ENCODE data around the gene UNC45A.
A peak's percentile ranks its signal among the peaks of the same experiment; 100 is the strongest.

The UNC45A gene

DNA sequence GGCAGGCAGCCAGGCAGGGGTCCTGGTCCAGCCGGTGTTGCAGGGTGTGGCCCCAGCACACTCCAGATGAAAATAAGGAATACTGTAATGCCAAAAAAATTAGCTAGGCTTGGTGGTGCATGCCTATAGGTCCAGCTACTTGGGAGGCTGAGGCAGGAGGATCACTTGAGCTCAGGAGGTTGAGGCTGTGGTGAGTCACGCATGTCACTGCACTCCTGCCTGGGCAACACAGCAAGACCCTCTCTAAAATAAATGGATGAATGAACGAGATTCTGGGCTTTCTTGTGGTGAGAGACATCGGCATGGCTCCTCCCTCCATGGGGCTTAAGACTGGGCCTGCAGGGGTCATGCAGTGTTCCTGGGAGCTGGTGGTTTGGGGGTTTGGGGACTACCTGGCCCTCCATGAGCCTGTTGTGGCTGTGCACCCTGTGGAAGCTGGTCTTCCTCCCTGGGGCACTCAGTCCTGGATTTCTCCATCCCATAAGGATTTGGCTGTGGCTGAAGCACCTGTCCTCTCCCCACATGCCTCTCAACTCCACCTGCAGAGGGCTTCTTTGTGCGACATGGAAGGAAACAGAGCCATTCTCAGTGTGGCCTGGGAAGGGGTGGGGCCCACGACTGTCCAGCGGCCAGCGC, 12.0 kb downstream of the UNC45A start:
- DNase-seq (ENCODE audit: low spot score): no peak

DNA sequence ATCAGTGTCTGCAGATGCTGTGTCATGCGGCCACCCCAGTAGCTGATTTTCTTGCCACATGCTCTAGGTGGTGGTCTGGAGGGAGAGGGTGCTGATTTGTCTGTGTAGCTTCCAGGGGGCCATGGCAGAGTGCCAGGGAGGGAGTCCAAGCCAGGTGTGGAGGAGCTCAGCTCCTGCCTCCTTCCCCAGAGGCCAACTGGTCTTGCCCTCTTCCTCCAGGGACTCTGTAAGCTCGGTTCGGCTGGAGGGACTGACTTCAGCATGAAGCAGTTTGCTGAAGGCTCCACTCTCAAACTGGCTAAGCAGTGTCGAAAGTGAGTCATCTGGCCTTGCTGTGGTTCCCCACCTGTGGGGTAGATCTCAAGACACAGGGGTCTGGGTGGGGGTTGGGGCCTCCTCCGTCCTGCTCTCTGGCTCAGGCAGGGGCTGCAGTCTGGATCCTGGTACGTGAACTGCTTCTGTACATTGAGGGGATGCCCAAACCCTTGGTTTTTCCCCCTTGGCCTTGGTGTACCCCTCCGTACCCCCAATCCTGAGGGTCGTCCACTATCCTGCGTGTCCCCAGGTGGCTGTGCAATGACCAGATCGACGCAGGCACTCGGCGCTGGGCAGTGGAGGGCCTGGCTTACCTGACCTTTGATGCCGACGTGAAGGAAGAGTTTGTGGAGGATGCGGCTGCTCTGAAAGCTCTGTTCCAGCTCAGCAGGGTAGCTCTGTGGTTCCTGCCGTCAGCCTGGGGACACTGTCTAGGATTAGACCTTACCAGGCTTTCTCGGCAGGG, 12.7 kb downstream of the UNC45A start:
- no peak for DNase-seq (ENCODE audit: low spot score)

- no peak for DNase-seq (ENCODE audit: low spot score)
Measured at GRCh38 chr15:90948506-90948905, 13.4 kb downstream of the UNC45A start.

DNA sequence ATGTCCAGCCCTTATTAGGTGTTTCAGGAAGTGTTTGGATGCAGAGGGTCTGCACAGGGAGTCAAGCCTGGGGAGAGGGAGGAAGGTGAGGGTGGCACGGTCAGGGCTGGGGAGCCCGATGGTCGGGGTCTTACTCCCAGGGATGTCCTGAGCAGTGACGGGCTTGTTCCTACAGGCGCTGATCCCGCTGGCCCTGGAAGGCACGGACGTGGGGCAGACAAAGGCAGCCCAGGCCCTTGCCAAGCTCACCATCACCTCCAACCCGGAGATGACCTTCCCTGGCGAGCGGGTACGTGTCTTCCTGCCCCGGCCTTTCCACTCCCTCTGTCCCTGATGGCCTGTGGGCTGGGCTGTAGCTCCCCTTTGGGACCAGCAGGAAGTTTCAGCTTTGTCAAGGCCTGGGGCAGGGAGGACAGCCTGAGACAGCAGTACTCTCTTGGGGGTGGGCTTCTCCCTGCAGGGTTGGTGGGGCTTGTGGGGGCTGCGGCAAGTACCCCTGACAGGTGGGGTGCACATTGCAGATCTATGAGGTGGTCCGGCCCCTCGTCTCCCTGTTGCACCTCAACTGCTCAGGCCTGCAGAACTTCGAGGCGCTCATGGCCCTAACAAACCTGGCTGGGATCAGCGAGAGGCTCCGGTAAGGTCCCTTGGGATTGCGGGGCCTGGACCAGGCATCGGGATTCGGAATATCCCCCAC, 15.0 kb downstream of the UNC45A start:
- no peak for DNase-seq (ENCODE audit: low spot score)

DNA sequence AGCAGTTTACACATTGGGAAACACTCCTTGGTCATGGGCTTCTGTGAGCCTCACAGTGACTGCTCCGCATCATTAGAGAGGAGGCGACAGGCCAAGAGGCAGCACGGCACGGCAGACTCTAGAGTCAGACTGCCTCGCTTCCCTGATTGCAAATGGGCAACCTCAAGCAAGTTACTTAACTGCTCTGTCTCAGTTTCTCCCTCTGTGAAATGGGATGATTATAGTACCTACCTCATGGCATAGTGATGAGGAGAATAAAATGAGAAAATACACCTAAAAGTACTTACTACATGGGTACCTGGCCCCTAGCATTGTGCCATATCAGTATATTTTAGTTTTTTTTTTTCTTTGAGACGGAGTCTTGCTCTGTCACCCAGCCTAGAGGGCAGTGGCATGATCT, 15.6 kb downstream of the UNC45A start:
- DNase-seq (ENCODE audit: low spot score): no peak

DNA sequence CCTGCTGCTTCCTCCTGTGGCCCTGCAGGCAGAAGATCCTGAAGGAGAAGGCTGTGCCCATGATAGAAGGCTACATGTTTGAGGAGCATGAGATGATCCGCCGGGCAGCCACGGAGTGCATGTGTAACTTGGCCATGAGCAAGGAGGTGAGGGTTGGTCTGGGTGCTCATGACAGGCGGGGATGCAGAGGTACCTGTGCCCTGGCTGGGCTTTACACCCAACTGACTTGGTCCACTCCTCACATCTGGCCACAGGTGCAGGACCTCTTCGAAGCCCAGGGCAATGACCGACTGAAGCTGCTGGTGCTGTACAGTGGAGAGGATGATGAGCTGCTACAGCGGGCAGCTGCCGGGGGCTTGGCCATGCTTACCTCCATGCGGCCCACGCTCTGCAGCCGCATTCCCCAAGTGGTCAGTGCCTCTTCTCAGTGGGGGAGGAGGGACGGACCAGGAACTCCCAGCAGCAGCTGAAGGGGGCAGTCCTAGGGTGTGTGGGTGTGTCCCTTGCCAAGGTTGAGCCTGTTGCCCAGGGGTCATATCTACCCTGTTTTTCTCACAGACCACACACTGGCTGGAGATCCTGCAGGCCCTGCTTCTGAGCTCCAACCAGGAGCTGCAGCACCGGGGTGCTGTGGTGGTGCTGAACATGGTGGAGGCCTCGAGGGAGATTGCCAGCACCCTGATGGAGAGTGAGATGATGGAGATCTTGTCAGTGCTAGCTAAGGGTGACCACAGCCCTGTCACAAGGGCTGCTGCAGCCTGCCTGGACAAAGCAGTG, 18.0 kb downstream of the UNC45A start:
- DNase-seq (ENCODE audit: low spot score): no peak

DNA sequence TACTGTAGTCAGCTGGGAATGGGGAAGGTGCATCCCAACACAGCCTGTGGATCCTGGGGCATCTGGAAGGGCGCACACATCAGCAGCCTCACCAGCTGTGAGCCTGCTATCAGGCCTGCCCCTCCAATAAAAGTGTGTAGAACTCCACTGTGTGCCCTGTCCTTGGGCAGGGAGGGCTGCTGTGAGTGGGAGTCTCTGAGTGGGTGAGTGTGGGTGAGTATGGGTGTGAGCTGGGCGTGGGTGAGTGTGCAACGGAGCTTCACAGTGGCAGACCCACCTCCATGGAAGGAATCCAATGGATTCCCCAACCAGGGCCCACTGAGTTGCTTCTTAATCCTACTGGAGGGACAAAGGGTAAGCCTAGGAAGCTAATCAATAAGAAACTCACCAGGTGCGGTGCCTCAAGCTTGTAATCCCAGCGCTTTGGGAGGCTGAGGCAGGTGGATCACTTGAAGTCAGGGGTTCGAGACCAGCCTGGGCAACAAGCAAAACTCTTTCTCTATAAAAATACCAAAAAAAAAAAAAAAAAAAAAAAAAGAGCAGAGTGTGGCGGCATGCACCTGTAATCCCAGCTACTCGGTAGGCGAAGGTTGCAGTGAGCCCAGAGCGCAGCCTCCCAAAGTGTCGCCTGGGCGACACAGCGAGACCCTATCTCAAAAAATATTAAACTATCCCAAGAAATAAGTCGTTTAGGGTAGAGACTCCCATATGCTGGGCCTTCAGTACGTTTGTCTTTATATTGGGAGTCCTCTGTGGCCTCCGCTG, 19.0 kb downstream of the UNC45A start:
- DNase-seq (ENCODE audit: low spot score): no peak

GRCh38 chr15:90954712-90955623, 19.9 kb downstream of the UNC45A start, which contains the start of gene RCCD1:
RCCD1 (plus strand) TSS chr15:90954884; CDS start chr15:90956735, 1,851 bp downstream.
- peak; percentile 87 for DNase-seq (ENCODE audit: low spot score)

DNA sequence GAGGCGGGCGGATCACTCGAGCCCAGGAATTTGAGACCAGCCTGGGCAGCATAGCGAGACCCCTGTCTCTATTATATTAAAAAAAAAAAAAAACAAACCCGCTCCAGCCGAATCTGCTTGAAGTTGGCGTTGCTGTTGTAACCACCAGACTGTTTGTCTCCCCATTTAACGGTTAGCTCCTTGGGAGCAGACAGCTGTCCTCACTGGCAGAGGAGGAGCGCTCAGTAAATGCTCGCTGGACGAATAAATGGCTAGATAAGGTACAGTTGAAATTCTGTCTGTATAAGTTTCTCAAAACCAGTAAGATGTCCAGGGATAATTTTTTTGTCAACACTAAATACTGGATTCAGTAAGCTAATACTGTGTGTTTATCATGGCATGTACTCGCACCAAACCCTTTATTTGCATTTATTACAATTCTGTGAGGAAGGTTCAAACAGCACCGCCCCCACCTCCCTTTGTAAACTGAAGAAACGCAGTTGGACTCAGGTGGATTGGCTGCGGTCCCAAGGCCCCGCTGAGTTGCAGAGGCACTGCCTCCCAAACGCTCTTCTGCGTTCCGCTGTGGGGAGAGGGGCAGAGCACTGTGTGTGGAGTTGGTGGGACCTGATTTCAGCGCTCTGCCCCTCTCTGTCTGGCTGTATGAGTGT, 20.7 kb downstream of the UNC45A start:
- no peak for DNase-seq (ENCODE audit: low spot score)

GRCh38 chr15:90956274-90957030, 21.4 kb downstream of the UNC45A start:
- DNase-seq (ENCODE audit: low spot score): no peak

DNA sequence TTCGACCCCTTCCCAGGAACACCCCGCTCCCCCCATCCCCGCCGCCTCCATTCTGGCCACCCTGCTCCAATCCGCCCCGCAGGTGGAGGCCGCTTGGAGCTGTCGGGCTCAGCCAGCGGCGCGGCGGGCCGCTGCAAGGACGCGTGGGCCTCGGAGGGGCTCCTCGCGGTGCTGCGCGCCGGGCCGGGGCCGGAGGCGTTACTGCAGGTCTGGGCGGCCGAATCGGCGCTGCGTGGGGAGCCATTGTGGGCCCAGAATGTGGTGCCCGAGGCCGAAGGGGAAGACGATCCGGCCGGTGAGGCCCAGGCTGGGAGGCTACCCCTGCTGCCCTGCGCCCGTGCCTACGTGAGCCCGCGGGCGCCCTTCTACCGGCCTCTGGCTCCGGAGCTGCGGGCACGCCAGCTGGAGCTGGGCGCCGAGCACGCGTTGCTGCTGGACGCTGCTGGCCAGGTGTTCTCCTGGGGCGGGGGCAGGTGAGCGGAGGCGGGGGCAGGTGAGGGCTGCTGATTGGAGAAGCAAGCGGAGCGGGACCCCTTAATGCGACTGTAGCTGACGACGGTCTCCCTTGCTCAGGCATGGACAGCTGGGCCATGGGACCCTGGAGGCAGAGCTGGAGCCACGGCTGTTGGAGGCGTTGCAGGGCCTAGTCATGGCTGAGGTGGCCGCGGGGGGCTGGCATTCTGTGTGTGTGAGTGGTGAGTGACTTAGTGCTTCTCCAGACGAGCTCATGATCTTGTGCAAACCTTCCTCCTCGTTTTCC, 22.1 kb downstream of the UNC45A start:
- DNase-seq (ENCODE audit: low spot score): no peak

GRCh38 chr15:90957791-90958190, 22.7 kb downstream of the UNC45A start:
- DNase-seq (ENCODE audit: low spot score): no peak

GRCh38 chr15:90959028-90959595, 24.0 kb downstream of the UNC45A start:
- no peak for DNase-seq (ENCODE audit: low spot score)

- no peak for DNase-seq (ENCODE audit: low spot score)
Measured at GRCh38 chr15:90959894-90960293, 24.8 kb downstream of the UNC45A start.

GRCh38 chr15:90960298-90961091, 25.4 kb downstream of the UNC45A start:
- DNase-seq (ENCODE audit: low spot score): no peak

GRCh38 chr15:90962021-90962420, 26.9 kb downstream of the UNC45A start:
- no peak for DNase-seq (ENCODE audit: low spot score)

GRCh38 chr15:90966262-90966661, 31.2 kb downstream of the UNC45A start:
- no peak for DNase-seq (ENCODE audit: low spot score)

Data from kidney capillary endothelial cell (primary cell).